Cardiac septum (tissue), 1 donor: ENCODE data around the gene ATOX1. TPM values are rescaled to one million over a fixed set of nuclear protein-coding genes. Genes with fewer than 3 reads are reported as not detected.
"Not testable (repeated sequence)": the region's sequence is repeated elsewhere in the genome, so short reads cannot be mapped to it uniquely, and the experiment has no call there.

ENCODE experiments used
- DNase-seq: peaks from one replicate; pipeline ENCODE4 v3.0.0-alpha.2; 2020; ENCODE audit warnings: low spot score
- intact Hi-C: fragments of 100-400 bp; cut with DNase I; formaldehyde crosslinking; loops from one replicate; pipeline ENCODE4 v1.14.0; 2022
- long read RNA-seq: library from polyadenylated mRNA; unstranded; transcript quantifications from one replicate; pipeline ENCODE4 v2.0.0, GENCODE V29; 2021
- total RNA-seq: library from RNA; stranded (reverse); fragmentation: NEBNext Ultra II Directional; extraction: Animal tissue kit (Norgen Biotek cat#: 25700); gene quantifications from one replicate; pipeline ENCODE4 v1.2.1, GENCODE V29; 2021
- donor health status: DM: no; HTN: no; CAD: no.

The ATOX1 gene
- total RNA-seq = 61.4 TPM
- long read RNA-seq, transcript ATOX1-201 (4 exons, 488 nt) = major isoform, 21 of 23 reads
- long read RNA-seq, partial matches to known transcripts = 0 of 23 reads
- long read RNA-seq, other reads (novel, unspliced or antisense) = 1 of 23 reads

GRCh38 chr5:151758430-151759241 is at the start of gene ATOX1:
Gene ATOX1 (minus strand): TSS chr5:151758631. CDS start chr5:151758551, 80 bp downstream.
- intact Hi-C loops = no loop called here

GRCh38 chr5:151805414-151806223 is 47.2 kb upstream of the ATOX1 start:
- DNase-seq = no peak
- intact Hi-C loops = no loop called here

More at GRCh38 chr5:151758430-151759241, at the start of gene ATOX1:
- DNase-seq = peak; percentile 98

- intact Hi-C loops = no loop called here
Measured at GRCh38 chr5:151800532-151800931, 42.1 kb upstream of the ATOX1 start.

GRCh38 chr5:151799407-151799806 is 41.0 kb upstream of the ATOX1 start:
- DNase-seq = no peak
- intact Hi-C loops = no loop called here

More at GRCh38 chr5:151800532-151800931, 42.1 kb upstream of the ATOX1 start:
- DNase-seq = no peak

- intact Hi-C loops = no loop called here
Measured at GRCh38 chr5:151798674-151799073, 40.2 kb upstream of the ATOX1 start.

GRCh38 chr5:151795426-151795825 is 37.0 kb upstream of the ATOX1 start:
- DNase-seq = no peak
- intact Hi-C loops = no loop called here

More at GRCh38 chr5:151798674-151799073, 40.2 kb upstream of the ATOX1 start:
- DNase-seq = no peak

GRCh38 chr5:151793358-151793757 is 34.9 kb upstream of the ATOX1 start:
- DNase-seq = no peak
- intact Hi-C loops = no loop called here

- intact Hi-C loops = no loop called here
- no peak for DNase-seq
Measured at GRCh38 chr5:151787817-151788216, 29.4 kb upstream of the ATOX1 start.

GRCh38 chr5:151786468-151786867 is 28.0 kb upstream of the ATOX1 start:
- intact Hi-C loops = no loop called here
- no peak for DNase-seq

- intact Hi-C loops = no loop called here
Measured at GRCh38 chr5:151784141-151784540, 25.7 kb upstream of the ATOX1 start.

GRCh38 chr5:151783664-151784063 is 25.2 kb upstream of the ATOX1 start:
- DNase-seq, intact Hi-C loops: not testable (repeated sequence)

More at GRCh38 chr5:151784141-151784540, 25.7 kb upstream of the ATOX1 start:
- DNase-seq = no peak

GRCh38 chr5:151781201-151781600 is 22.8 kb upstream of the ATOX1 start:
- intact Hi-C loops = no loop called here

GRCh38 chr5:151780348-151780747 is 21.9 kb upstream of the ATOX1 start:
- intact Hi-C loops = no loop called here

More at GRCh38 chr5:151781201-151781600, 22.8 kb upstream of the ATOX1 start:
- no peak for DNase-seq

GRCh38 chr5:151779531-151780125 is 21.2 kb upstream of the ATOX1 start:
- no peak for DNase-seq
- intact Hi-C loops = no loop called here

More at GRCh38 chr5:151780348-151780747, 21.9 kb upstream of the ATOX1 start:
- DNase-seq = no peak

GRCh38 chr5:151775025-151775606 is 16.7 kb upstream of the ATOX1 start:
- intact Hi-C loops = no loop called here
- no peak for DNase-seq

GRCh38 chr5:151773951-151774350 is 15.5 kb upstream of the ATOX1 start:
- intact Hi-C loops = no loop called here
- DNase-seq = no peak

GRCh38 chr5:151772846-151773561 is 14.6 kb upstream of the ATOX1 start:
- DNase-seq = no peak
- intact Hi-C loops = no loop called here

- intact Hi-C loops = no loop called here
- DNase-seq = peak; percentile 80
Measured at GRCh38 chr5:151772029-151772845, 13.8 kb upstream of the ATOX1 start.
